Nasal cavity respiratory epithelium epithelial cell of viscerocranial mucosa (primary cell): ENCODE data around the gene TMEM40. TPM values are rescaled to one million over a fixed set of nuclear protein-coding genes. Genes with fewer than 3 reads are reported as not detected.

ENCODE experiments used
- total RNA-seq: library from RNA; depleted of rRNA; stranded (reverse); fragments of >200 nt; gene quantifications from 2 replicates; pipeline ENCODE4 v1.2.3, GENCODE V29; 2014

The TMEM40 gene, protein sequence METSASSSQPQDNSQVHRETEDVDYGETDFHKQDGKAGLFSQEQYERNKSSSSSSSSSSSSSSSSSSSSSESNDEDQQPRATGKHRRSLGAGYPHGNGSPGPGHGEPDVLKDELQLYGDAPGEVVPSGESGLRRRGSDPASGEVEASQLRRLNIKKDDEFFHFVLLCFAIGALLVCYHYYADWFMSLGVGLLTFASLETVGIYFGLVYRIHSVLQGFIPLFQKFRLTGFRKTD
- total RNA-seq = 27.0 and 35.4 TPM in 2 replicates

DNA sequence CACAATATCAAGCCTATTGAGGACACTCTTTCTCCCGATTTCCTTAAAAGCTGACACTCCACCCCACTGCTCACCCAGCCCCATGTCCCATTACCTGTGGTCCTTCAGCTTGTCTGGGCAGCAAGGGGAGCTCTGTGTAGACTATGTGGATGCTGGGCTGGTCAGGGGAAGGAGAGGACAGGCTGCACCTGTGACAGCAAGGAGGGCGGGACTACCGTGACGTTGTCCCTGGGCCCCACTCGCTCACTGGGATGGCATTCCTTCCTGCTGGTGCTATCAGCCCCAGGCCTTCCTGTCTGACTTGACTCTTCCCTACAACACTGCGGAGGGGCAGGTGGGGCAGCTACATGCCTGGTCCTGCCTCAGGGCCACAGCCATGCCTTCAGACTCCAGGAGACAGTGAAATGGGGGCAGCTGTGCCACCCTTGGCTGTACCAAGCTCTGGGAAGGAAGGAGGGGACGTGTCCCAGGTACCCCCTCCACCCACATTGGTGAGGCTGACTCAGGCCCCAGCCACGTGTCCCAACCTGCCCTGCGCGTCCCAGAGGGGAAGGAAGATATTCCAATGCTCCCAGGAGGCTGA, at the start of gene TMEM40:
Gene TMEM40 (minus strand): TSS at position 163 of the 583 bp plus-strand sequence. CDS start 9,427 bp downstream, outside the sequence.

DNA sequence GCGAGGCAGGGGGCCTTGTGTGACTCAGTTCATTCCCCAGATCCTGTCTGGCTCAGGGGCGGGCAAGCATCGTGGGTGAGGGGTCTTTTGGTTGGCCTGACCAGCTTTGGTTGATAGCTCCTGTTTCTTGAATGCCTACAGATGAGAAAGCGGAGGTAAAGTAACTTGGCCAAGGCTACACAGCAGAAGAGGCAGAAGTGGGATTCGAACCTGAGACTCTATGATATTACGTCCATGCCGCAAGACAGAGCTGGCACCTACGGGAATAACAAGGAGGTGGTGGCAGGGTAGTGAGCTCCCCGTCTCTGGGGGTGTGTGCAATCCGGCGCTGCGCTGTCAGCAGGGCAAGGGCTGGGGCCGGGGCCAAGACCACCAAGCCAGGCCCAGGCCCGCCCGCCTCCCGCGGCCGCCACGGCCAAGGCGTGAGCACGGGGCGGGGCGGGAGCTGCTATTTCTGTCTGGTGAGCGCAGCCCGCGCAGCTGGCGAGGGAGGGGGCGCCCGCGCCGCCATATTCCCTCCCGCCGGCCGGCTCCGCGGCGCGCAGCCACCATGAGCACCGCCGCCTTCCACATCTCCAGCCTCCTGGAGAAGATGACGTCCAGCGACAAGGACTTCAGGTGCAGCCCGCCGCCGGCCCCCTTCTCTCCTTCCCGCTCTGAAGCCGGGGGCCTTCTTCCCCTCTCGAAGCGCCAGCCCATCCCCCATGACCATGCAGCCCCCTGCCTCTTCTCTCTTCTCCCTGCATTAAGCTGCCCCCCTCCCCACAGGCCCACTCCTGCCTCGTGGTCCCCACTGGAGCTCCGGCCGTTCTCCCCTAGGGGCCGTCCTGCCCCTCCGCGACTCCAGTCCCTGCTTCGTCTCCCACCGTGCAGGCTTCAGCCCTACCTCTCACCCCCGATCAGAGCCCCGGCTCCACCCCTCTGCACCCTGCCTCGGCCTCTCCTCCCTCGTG, 37.4 kb upstream of the TMEM40 start, which contains the start of gene CAND2:
Gene CAND2 (plus strand): TSS at position 510 of the 953 bp plus-strand sequence. CDS start 41 bp downstream, at position 551.

Other genes starting within 250 kb of the TMEM40 start
- 1.6 and 3.1 TPM in 2 replicates for gene MKRN2OS, start 213.8 kb downstream of the TMEM40 start, total RNA-seq
- gene MKRN2, start 202.2 kb downstream of the TMEM40 start, total RNA-seq = 25.6 and 34.1 TPM in 2 replicates
- gene RAF1, start 95.1 kb downstream of the TMEM40 start, total RNA-seq = 108 and 113 TPM in 2 replicates
- gene CAND2, start 37.4 kb upstream of the TMEM40 start, total RNA-seq = 0.34 and 4.3 TPM in 2 replicates
- 1,107 and 1,987 TPM in 2 replicates for gene RPL32, start 82.3 kb upstream of the TMEM40 start, total RNA-seq